Heart left ventricle (tissue), 16 donors: ENCODE measurements around the gene TNFAIP2. TPM values are rescaled to one million over a fixed set of nuclear protein-coding genes. Genes with fewer than 3 reads are reported as not detected.
"Not testable (repeated sequence)": the region's sequence is repeated elsewhere in the genome, so short reads cannot be mapped to it uniquely, and the experiment has no call there.

ENCODE experiments used
- ATAC-seq, 4 donors: fragments of 200-7000 bp; cut with Tn5 transposase; one replicate each; pipeline ENCODE4 v1.9.1; 2020 to 2022; ENCODE audit warnings: moderate library complexity in 4 of 4, mild to moderate bottlenecking in 3 of 4, moderate number of reproducible peaks in 1 of 4
- DNase-seq, 5 donors: peaks; one replicate each; pipeline ENCODE4 v3.0.0-alpha.2; 2020
- H3K27ac ChIP-seq, 12 donors: fragments of 200-600 bp; sonication (generic) in 4 of 12; one replicate each; pipeline versions ENCODE4 v1.5.0 to v1.8.0; 2016 to 2022; ENCODE audit warnings: mild to moderate bottlenecking in 2 of 12
- H3K27me3 ChIP-seq, 9 donors: fragments of 200-600 bp; sonication (generic) in 2 of 9; one replicate each; pipeline versions ENCODE4 v1.5.1 to v1.8.0; 2016 to 2022; ENCODE audit warnings: mild to moderate bottlenecking in 3 of 9
- H3K36me3 ChIP-seq, 9 donors: fragments of 200-600 bp; sonication (generic) in 2 of 9; one replicate each; pipeline versions ENCODE4 v1.5.0 to v1.8.0; 2018 to 2022; ENCODE audit warnings: mild to moderate bottlenecking in 2 of 9
- H3K4me1 ChIP-seq, 12 donors: fragments of 200-600 bp; sonication (generic) in 4 of 12; one replicate each; pipeline versions ENCODE4 v1.5.0 to v1.8.0; 2016 to 2022; ENCODE audit warnings: mild to moderate bottlenecking in 3 of 12
- H3K4me3 ChIP-seq, 12 donors: fragments of 200-600 bp; sonication (generic) in 4 of 12; one replicate each; pipeline versions ENCODE4 v1.5.0 to v1.8.0; 2017 to 2022; ENCODE audit warnings: mild to moderate bottlenecking in 9 of 12, moderate library complexity in 4 of 12
- H3K9me3 ChIP-seq, 12 donors: fragments of 200-600 bp; sonication (generic) in 4 of 12; one replicate each; pipeline versions ENCODE4 v1.5.0 to v1.8.0; 2016 to 2022; ENCODE audit warnings: mild to moderate bottlenecking in 1 of 12
- POLR2A ChIP-seq, 2 donors: fragments of 450-650 bp; IDR thresholded peaks; one replicate each; pipeline ENCODE4 v1.6.1; 2017; ENCODE audit warnings: antibody characterized with exemption in 2 of 2, mild to moderate bottlenecking in 2 of 2, moderate library complexity in 2 of 2
- WGBS, 4 donors: extraction: QIAGEN DNeasy Blood & Tissue Kit in 2 of 4; methylation state at CpG; one replicate each; pipeline versions ENCODE4 v1.1.5 to v1.1.7; 2013 to 2018; 5-methylcytosine and 5-hydroxymethylcytosine counted together
- intact Hi-C, 10 donors: fragments of 100-400 bp; cut with DNase I; formaldehyde crosslinking; loops; one replicate each; pipeline versions ENCODE4 v1.11.1 to v1.14.2; 2022
- polyA plus RNA-seq, 2 donors: library from polyadenylated mRNA; stranded (reverse); fragments of 200-250 nt; gene quantifications; one replicate each; pipeline ENCODE4 v1.2.3, GENCODE V29; 2013
- total RNA-seq, 9 donors: library from RNA; depleted of rRNA in 2 of 9; stranded (reverse); fragments of >200 nt in 2 of 9; fragmentation: NEBNext Ultra II Directional in 3 of 9; extraction: Animal tissue kit (Norgen Biotek cat#: 25700) in 3 of 9; gene quantifications; one replicate each; pipeline versions ENCODE4 v1.1.0 to v1.2.4, GENCODE V29; 2016 to 2023
- TF ChIP-seq, protein P1 (sequence below), 12 donors: fragments of 200-600 bp; sonication (generic) in 4 of 12; IDR thresholded peaks; one replicate each; pipeline versions ENCODE4 v1.5.0 to v1.8.0; 2018 to 2022; ENCODE audit warnings: antibody characterized with exemption in 12 of 12, mild to moderate bottlenecking in 5 of 12
- donor health status: ischemic (EF 13 %, LVEDD 7.1; RV severe dilation, severe dysfunction).
- donor health status: healthy with polysubstance abuse.
- donor health status: DM: no; HTN: yes; CAD: no.
- donor health status: DM: no; HTN: no; CAD: no.
- donor health status: ischemic (EF 25% LVEDD 6.9; RV normal size, moderate dysfunction).
- donor health status: ischemic (EF 25% LVEDD 5.7; RV mildly dilated, moderate dysfunction).
- donor health status: healthy.
- donor health status: DM: yes; HTN: yes; CAD: no.
- donor health status: ischemic (EF 35%, LVEDD 5.7; RV mildly dilated, moderate dysfunction).
- donor health status: nonischemic (EF 11% LVEDD 7.7; RV severe dilation, severe dysfunction).
- donor health status: DM: yes; HTN: yes; CAD: no.
- donor health status: PGD.
- donor health status: ischemic (EF 29% LVEDD 5.4; RV normal size, mild dysfunction).
- donor health status: nonischemic (EF 23%, LVEDD 6.1; RV moderate dilation, normal function).

The TNFAIP2 gene
- total and polyA plus RNA-seq, 11 donors, result 22.0 to 253 (median 33.5) TPM

DNA sequence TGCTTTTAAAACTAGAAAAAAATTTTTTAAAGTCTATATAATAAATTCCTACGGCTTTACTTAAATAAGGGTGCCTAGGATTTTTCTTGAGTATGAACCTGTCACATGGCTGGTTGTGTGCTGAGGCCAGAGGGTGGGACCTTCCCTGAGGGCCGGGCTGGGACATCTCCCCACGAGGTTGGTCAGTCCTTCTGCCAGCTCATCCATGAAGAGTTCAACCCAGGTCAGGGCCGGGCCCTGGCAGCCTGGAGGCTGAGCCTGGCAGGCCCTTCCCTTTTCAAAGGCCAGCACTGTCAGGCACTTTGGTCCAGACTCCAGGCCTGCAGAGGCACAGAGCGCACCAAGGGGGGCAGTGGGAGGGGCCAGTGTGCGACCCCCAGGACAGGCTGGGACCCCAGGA is 31.7 kb downstream of the TNFAIP2 start:
- H3K27me3 ChIP-seq, result no peaks in the 10 kb centered on the region
- DNase-seq (peak; percentile 79 to 91 (median 84)), ATAC-seq (peak; percentile 99 to 100 (median 99))
- H3K4me1 ChIP-seq, result peaks cover 0 to 12% (median 0%) of the 10 kb centered on the region in 12 donors
- TF ChIP-seq, protein P1, sequence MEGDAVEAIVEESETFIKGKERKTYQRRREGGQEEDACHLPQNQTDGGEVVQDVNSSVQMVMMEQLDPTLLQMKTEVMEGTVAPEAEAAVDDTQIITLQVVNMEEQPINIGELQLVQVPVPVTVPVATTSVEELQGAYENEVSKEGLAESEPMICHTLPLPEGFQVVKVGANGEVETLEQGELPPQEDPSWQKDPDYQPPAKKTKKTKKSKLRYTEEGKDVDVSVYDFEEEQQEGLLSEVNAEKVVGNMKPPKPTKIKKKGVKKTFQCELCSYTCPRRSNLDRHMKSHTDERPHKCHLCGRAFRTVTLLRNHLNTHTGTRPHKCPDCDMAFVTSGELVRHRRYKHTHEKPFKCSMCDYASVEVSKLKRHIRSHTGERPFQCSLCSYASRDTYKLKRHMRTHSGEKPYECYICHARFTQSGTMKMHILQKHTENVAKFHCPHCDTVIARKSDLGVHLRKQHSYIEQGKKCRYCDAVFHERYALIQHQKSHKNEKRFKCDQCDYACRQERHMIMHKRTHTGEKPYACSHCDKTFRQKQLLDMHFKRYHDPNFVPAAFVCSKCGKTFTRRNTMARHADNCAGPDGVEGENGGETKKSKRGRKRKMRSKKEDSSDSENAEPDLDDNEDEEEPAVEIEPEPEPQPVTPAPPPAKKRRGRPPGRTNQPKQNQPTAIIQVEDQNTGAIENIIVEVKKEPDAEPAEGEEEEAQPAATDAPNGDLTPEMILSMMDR (IDR thresholded peaks at IDR 0.05), result no peak
- no peak for TF ChIP-seq POLR2A (IDR thresholded peaks at IDR 0.05)
- H3K9me3 ChIP-seq, result no peaks in the 10 kb centered on the region
- 20 to 42% (median 35%) methylated on average over 4 to 6 of the region's 6 CpGs for WGBS, 4 donors
- H3K27ac ChIP-seq, result no peak overlapping the region
- intact Hi-C loops, result no loop called here
- no peak overlapping the region for H3K4me3 ChIP-seq
- no peaks in the 10 kb centered on the region for H3K36me3 ChIP-seq

DNA sequence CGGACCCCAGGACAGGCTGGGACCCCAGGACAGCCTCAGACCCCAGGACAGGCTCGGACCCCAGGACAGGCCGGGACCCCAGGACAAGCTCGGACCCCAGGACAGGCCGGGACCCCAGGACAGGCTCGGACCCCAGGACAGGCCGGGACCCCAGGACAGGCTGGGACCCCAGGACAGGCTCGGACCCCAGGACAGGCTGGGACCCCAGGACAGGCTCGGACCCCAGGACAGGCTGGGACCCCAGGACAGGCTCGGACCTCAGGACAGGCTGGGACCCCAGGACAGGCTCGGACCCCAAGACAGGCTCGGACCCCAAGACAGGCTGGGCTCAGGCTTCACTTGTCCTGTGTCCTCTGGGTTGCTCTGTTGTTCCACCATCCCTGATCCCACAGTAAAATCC is 32.2 kb downstream of the TNFAIP2 start:
- 85 to 95% (median 90%) methylated on average over 5 to 12 of the region's 12 CpGs for WGBS, 4 donors
- H3K4me3 ChIP-seq, DNase-seq, ATAC-seq, H3K9me3 ChIP-seq, intact Hi-C loops, H3K27ac ChIP-seq, H3K36me3 ChIP-seq, H3K27me3 ChIP-seq: not testable (repeated sequence)
- H3K4me1 ChIP-seq, result peaks cover 0 to 12% (median 0%) of the 10 kb centered on the region in 12 donors

DNA sequence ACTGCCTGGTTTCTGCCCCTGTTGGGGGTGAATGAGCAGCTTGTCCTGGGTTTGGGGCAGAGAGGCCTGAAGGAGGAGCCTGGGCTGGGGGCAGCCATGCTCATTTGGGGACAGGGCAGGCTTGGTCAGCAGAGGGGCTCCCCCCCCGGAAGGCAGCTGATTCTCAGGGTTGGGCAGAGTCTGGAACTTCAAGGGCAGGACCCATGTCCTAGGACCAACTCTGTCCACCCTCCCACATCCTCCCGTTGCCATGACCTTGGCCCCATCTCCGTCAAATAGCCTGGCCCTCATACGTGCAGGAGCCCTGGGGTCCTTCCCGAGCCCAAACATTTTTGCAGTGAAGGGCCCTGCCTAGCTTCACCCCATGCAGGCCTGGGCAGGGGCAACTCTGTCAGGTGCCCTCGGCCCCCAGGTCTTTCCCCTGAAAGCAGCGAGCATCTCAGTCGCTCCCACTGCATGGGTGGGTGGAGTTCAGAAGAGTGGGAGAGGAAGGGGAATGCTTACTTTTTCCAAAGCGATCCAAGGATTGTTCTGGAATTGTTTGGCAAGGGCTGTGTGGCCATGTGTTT is 32.6 kb downstream of the TNFAIP2 start:
- 62 to 73% (median 69%) methylated on average over 7 to 9 of the region's 9 CpGs for WGBS, 4 donors
- no peaks in the 10 kb centered on the region for H3K36me3 ChIP-seq
- no peak for TF ChIP-seq POLR2A (IDR thresholded peaks at IDR 0.05)
- TF ChIP-seq, protein P1 (IDR thresholded peaks at IDR 0.05), result no peak
- no peak for ATAC-seq
- no peaks in the 10 kb centered on the region for H3K27me3 ChIP-seq
- no peaks in the 10 kb centered on the region for H3K9me3 ChIP-seq
- intact Hi-C loops, result no loop called here
- H3K27ac ChIP-seq, result no peak overlapping the region
- H3K4me1 ChIP-seq, result peaks cover 0 to 12% (median 0%) of the 10 kb centered on the region in 12 donors
- DNase-seq, result no peak
- no peak overlapping the region for H3K4me3 ChIP-seq

DNA sequence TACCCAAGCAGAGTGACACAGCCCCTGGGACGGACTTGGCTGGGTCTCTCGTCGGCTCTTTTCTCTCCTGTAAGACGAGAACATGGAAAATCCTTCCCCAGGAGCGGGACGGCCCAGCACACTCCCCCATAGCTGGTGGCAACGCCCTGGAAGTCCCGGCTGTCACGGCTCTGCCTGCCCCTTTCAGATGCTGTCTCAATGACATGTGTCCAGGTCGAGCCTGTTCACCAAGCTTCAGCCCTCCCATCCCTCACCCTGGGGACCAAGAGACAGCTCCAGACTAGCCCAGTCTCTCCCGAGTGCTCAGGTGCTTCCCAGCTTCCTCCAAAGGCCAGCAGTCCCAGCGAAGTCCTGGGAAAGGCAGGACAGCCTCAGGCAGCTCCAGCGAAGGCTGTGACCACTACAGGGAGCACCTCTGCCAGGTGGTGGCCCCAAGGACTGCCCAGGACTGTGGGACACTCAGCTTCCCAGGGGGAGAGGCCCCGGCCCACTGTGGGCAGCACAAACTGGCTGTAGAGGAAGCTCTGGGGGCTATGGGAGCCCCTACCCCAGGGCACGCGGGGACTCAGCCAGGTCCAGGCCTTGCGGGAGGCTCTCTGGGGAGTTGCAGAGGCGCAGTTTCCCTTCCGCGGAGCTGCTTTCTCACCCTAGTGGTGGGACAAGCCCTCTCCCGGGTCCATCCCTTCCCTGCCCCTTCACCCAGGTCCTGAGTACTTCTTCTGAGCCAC is 33.6 kb downstream of the TNFAIP2 start:
- no peak overlapping the region for H3K27ac ChIP-seq
- no peaks in the 10 kb centered on the region for H3K36me3 ChIP-seq
- WGBS, 4 donors, result 65 to 80% (median 73%) methylated on average over 11 to 21 of the region's 21 CpGs
- TF ChIP-seq, protein P1 (IDR thresholded peaks at IDR 0.05), result no peak
- TF ChIP-seq POLR2A (IDR thresholded peaks at IDR 0.05), result no peak
- no peak overlapping the region for H3K4me3 ChIP-seq
- peaks cover 0 to 12% (median 0%) of the 10 kb centered on the region in 12 donors for H3K4me1 ChIP-seq
- ATAC-seq (no peak), DNase-seq (no peak)
- no peaks in the 10 kb centered on the region for H3K9me3 ChIP-seq
- no peaks in the 10 kb centered on the region for H3K27me3 ChIP-seq
- intact Hi-C loops, result no loop called here
